GM12873 (cell line): ENCODE data around the gene EIF4ENIF1.

Experiments used
- TF ChIP-seq, protein P1 (sequence below): IDR thresholded peaks from 2 replicates; pipeline ENCODE4 v1.5.1; 2012; ENCODE audit warnings: low read depth, mild to moderate bottlenecking, moderate library complexity, low read length, control low read depth; ENCODE audit not compliant: insufficient read depth; ENCODE audit errors: missing control alignments

EIF4ENIF1 gene

DNA sequence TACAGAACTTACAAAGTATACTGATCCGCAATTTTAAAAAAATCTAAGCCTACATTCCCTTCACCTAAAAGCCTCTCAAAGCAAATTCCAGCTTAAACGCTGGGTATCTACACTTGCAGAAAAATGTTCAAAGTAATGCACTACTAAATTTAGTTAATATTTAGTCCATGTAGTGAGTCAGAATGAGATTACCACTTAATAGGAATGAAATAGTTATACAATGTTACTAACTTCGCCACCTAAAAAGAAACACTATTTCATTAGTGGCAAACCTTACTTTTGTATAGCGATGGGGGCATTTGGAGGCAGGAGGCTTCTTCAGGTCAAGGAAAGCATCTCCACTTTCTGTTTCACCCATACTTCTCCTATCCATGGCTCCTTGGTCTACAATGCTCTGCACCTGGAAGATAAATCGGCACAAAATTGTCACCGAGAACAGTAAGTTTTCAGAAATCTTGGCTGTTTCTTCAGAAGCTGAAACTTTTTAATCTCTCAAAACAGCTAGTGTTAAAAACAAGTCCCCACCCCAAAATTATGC is 1.2 kb downstream of the EIF4ENIF1 start:
- TF ChIP-seq, protein P1, sequence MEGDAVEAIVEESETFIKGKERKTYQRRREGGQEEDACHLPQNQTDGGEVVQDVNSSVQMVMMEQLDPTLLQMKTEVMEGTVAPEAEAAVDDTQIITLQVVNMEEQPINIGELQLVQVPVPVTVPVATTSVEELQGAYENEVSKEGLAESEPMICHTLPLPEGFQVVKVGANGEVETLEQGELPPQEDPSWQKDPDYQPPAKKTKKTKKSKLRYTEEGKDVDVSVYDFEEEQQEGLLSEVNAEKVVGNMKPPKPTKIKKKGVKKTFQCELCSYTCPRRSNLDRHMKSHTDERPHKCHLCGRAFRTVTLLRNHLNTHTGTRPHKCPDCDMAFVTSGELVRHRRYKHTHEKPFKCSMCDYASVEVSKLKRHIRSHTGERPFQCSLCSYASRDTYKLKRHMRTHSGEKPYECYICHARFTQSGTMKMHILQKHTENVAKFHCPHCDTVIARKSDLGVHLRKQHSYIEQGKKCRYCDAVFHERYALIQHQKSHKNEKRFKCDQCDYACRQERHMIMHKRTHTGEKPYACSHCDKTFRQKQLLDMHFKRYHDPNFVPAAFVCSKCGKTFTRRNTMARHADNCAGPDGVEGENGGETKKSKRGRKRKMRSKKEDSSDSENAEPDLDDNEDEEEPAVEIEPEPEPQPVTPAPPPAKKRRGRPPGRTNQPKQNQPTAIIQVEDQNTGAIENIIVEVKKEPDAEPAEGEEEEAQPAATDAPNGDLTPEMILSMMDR, result no peak

DNA sequence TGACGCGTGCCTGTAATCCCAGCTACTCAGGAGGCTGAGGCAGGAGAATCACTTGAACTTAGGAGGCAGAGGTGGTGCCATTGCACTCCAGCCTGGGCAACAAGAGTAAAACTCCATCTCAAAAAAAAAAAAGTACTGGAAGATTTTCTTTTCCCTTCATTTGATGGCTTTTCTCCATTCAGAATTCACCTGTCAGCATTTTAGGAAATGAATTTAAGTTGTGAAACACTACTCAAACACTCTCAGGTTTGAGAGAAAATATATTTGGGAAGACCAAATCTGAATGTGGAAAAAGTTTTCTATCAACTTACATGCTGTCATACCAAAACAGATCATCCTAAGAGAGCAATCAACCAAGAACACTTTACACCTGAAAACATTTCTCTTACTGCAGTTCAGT is 2.7 kb downstream of the EIF4ENIF1 start:
- TF ChIP-seq, protein P1, result no peak

DNA sequence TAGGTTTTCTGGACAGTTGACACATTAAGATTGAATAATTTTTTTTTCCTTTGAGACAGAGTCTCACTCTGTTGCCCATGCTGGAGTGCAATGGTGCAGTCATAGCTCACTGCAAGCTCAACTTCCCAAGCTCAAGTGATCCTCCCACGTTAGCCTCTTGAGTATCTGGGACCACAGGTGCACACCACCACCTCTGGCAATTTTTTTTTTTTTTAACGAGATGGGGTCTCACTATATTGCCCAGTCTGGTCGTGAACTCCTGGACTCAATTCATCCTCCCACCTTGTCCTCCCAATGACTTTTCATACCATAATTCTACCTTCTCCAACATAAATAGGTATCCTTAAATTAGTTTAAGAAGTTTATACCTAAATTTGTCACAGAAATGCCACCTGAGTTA is 8.5 kb downstream of the EIF4ENIF1 start:
- TF ChIP-seq, protein P1, result no peak

DNA sequence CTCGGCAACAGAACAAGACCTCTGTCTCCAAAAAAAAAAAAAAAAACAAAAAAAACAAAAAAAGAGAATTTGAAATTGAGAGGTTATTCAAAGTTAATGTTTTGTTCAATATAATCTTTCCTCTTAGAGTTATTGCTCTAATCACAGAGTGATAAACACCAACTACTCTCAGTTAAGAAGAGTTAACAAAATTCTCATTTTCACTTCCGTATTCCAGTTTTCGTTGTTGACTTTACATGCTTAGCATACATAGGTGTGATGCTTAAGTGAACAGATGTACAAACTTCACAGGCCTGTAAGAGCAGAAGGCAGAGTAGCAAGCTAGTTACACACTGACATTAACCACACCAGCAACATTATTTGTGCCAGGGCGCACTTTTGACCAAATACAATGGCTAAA is 12.3 kb downstream of the EIF4ENIF1 start:
- TF ChIP-seq, protein P1, result no peak

DNA sequence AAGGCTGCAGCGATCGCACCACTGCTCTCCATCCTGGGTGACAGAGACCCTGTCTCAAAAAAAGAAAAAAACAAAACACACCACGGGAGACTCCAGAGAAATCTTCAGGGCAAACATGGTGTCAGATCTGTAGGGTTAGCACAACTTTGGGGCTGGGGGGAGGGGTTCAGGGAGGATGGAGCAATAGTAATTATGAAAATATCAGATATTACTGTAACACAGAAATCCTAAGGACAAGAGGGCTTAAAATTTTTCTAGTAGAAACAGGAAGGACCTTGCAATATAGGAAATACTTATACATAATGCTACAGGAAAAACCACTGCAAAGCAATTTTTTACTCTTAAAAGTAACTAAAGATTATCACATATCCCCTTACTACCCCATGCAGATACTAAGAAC is 13.8 kb downstream of the EIF4ENIF1 start:
- TF ChIP-seq, protein P1, result no peak

DNA sequence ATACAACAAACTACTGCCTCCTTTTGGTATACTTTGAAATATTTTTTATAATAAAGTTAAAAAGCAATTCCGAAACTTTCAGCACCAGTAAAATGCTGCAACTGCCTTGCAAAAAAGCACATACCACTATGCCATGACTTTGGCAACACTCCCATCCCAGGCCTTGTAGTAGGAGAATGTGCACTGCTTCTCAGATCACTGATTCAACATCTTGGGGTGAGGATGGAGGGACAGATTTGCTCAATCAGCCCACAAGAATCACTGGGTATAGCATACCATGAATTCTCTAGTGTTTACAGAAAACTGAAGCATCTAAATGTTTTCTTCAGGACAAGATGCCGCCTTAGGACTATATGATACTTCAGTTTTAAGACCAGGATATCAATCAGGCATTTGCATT is 14.9 kb downstream of the EIF4ENIF1 start:
- TF ChIP-seq, protein P1, result no peak

DNA sequence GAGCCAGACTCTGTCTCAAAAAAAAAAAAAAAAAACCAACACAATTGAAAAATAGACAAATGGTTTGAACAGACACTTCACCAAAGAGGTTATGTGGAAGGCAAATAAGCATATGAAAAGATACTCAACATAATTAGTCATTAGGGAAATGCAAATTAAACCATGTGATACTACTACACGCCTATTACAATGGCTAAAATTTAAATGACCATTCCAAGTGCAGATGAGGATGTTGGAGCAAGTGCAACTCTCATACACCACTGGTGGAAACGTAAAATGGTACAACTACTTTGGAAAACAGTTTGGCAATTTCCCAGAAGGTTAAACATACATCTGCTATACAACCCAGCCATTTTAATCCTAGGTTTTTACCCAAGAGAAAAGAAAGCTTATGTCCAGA is 24.3 kb downstream of the EIF4ENIF1 start:
- TF ChIP-seq, protein P1, result no peak

DNA sequence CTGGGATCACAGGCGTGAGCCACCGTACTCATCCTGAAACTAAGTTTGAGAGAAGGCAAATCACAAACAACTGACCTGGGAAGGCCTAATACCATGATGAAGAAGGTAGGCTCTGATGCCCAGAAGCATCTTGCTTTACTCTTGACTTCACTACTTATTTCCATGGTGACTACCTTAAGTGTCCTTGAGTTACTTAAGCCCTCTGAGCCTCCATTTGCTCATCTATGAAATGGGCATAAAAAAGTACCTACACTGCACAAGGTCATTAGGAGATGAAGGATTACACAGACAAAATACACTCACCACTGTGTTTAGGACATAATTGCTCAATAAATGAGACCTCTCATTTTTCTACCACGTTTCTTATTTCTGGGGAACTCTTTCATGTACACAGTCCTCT is 27.9 kb downstream of the EIF4ENIF1 start:
- TF ChIP-seq, protein P1, result no peak
